GM19372 (cell line): ENCODE results near the gene RMI2.

Experiments
- ATAC-seq: cut with Tn5 transposase; IDR thresholded peaks from one replicate; pipeline ENCODE4 v1.9.1; 2021; ENCODE audit warnings: mild to moderate bottlenecking, low read depth, moderate library complexity; ENCODE audit not compliant: unreplicated experiment

The RMI2 gene

DNA sequence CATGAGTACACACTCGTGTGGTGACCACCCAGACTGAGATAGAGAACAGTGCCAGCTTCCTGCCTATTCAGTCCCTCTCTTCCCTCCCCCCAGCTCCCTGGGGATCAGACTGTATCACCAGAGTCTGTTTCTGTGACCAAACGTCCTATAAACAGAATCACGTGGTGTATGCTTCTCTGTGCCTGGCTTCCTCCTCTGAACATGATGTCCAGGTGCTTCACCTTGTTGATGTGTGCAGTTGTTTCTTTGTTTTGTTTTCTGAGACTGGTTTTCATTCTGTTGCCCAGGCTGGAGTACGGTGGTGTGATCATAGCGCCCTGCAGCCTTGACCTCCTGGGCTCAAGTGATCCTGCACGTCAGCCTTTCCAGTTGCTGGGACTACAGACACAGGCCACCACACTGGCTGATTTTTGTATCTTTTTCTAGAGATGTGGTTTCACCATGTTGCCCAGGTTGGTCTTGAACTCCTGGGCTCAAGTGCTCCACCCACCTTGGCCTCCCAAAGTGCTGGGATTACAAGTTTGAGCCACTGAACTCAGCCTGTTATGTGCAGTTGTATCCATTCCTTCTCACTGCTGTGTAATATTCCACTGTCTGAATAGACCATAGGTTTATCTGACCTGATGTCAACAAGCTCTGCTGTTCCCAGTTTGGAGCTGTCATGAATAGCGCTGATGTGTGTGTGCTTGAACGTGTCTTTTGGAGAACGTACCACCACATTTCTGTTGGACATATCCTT lies 35.2 kb upstream of the RMI2 start:
- ATAC-seq: no peak

DNA sequence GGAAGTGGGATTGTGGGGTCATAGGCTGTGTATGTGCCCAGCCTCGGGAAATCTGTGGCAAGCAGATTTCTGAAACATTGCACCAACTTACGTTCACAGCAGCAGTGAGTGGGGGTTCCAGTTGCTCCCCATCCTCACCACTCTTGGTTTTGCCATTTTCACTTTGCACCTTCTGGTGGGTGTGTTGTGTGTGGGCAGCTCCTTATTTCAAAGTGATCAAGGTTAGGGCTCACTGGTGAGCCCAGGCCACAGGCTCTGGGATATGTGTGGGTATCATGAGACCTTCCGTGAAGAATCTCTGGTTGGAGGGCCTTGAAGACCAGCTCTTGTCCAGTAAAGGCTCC lies 34.7 kb upstream of the RMI2 start:
- ATAC-seq: no peak

DNA sequence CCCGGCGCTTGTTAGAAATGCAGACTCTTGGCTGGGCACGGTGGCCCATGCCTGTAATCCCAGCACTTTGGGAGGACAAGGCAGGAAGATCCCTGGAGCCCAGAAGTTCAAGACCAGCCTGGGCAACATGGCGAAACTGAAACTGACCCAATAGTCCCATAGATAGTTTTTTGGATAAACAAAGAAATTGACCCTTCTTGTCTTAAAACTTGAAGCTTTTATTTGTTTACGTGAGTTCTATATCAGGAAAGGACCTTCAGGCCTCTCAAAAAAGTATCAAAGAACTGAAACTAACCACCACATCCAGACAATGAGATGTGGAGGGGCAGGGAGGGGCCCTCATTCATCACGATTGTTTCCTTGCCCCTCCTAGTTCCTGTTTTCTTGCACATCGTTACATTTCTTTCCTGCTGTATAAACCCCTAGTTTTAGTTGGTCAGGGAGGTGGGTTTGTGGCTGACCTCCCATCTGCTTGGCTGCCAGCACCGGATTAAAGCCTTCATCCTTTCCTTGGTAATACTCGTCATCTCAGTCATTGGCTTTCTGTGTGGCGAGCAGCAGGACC lies 34.2 kb upstream of the RMI2 start:
- no peak for ATAC-seq

DNA sequence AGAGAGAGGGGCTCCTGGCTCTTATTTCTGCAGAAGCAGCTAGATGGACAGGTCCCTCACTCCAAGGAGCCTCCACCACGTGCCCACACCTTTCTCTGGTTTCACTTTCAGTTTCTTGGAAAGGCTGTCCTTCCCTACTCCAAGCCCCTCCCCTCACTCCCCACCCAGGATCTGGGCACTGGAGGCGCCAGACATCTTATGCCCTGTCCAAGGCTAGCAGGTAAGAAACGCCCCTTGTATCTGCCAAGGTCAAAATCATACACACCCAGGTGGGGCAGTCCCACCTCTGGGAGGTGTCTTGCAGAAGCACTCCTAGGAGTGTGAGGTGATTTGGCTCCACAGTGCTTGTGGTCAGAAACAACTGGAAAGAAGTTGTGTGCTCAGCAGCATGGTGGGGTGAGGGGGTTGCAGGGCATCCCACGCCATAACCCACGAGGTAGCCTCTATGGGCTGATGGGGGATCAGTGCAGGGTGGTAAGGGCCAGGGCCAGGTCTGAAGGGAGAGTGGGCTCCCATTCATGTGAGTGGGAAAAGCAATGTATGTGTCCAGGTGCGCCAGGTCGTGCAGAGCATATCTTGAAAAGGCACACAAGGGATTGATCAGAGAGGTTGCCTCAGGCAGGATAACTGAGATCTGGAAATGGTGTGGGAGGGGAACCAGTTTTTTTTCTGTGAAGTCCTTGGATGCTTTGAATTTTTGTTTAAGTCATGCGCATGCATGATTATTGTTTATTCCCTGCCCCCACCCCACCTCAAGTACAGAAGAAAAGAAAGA lies 32.4 kb upstream of the RMI2 start:
- no peak for ATAC-seq

DNA sequence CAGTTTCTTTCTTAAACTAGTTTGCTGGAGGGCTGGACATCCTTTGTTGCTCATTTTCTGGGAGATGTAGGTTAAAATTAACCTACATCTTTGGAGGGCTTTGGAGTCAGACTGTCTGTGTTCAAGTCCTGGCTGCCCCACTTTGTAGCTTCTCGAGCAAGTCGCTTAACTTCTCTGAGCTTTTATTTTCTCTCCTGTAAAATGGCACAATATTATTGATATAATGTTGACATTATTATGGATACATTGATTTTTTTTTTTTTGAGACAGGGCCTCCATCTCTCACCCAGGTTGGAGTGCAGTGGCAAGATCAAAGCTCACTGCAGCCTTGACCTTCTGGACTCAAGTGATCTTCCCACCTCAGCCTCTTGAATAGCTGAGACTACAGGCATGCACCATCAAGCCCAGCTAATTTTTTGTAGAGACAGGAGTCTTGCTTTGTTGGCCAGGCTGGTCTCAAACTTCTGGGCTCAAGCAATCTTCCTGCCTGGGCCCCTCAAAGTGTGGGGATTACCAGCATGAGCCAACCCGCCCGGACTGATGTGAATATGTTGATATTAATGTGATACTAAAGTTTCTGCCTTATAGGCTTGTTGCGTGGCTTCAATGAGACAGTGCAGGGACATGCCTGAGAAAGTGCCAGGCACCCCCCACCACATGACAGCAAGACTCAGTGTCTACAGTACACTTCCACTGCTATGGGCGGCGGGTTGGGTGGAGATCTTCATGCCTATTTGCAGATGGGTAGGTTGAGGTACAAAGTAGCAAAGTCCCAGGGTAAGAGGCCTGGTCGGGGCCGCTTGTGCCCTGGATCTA lies 31.6 kb upstream of the RMI2 start:
- ATAC-seq: no peak

DNA sequence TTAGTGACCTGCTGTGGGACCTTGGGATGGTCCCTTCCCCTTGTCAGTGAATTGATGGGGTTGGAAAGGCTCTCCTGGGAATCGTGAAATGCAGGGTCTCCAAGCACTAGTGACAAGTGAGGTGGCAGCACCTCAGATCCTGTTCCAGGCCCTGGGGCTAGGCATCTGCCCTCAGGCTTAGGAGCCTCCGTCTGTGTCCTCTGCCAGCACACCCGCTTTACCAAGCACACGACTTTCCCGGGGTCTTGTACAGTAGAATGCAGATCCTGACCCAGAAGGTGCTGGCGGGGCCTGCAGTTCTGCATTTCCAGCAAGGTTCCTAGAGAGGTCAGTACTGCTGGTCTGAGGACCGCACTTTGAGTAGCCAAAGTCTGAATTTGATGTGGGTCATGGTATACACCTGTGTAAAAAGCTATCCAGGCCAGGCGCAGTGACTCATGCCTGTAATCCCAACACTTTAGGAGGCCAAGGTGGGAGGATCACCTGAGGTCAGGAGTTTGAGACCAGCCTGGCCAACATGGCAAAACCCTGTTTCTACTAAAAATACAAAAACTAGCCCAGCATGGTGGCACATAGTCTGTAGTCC lies 30.9 kb upstream of the RMI2 start:
- ATAC-seq: no peak

DNA sequence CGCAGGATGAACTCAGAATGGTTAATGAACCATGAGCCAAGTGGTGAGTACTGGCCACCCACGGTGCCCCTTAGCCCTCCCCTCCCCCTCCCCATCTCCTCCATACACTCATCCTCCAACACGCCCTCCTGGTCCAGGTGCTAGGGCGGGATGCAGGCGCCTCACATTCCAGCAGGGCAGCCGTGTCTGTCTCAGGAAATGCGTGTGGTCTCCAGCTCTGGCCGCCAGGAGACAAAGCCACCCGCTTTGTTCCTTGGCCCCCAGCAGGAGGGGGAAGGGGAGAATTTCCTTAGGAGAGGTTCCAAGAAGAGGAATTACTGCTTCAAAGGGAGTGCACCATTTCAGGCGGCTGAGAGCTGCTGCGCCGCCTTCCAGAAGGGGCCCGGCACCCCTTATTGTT lies 29.7 kb upstream of the RMI2 start:
- no peak for ATAC-seq

DNA sequence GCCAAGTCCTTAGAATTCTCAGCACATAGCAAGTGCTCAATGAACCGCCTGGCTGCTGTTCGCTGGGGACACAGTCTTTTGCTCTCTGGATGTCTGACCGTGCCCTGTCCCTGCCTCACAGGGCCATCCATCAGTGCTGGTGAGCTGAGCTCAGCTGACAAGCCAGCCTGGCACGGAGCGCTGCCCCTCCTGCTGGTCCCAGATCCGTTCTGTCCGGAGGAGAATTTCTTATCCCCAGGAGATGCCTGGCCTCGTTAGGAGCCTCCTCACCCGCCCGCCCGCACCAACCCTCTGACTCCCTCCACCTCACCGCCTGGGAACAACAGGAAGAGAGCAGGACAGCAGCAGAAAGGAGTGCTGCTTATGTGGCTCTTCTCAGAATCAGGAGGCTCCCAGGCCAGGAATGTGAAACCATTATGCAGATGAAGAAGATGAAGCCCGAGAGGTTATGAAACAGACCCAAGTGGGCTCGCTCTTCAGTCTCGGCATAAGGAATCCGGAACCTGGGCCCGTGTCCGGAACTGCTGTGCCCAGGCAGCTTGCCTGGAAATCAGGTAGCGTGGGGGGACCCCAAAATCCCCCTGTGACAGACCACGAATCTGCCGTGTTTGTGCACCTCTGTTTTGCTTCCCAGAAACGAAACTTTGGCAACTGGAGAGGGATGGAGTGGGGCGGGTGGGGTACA lies 28.8 kb upstream of the RMI2 start:
- no peak for ATAC-seq

DNA sequence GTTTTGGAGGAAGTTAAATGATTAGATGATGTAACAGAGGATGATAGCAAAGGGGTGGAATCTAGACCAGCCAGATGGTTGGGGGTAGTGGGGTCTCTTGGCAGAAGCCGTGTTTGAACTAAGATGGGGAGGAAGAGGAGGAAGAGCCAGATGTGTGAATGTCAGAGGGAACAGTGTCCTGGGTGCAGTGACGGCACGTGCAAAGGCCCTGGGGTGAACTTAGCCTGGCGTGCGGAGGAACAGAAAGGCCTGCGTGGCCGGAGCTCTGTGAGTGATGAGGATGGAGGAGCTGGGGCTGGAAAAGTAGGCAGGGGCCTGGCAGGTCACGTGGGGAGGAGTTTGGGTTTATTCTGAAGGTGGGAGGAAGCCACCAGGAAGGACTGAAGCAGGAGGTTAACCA lies 26.4 kb upstream of the RMI2 start:
- no peak for ATAC-seq

DNA sequence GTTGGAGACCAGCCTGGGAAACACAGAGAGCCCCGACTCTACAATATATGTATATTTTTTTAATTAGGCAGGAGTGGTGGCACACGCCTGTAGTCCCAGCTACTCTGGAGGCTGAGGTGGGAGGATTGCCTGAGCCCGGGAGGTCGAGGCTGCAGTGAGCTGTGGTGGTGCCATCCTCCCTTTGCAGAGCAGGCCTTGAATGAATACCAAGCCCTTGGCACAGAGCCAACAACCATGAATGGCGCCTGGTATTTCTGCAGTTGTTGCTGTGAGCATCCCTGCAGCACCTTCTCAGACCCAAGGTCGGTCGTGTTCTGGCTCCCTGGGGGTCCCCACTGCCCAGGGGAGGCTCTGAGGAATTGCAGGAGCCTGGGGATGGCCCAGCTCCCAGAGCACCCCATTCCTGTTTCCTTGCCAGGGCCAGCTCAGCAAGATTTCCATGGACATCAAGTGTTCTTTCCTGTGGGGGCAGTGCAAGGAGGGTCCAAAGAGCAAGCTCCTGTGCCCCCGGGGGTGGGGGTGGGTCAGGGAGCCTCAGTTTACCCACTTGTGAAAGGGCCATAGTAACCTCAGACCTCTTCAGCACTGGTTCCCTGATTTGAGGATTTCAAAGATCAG lies 25.6 kb upstream of the RMI2 start:
- ATAC-seq: no peak

DNA sequence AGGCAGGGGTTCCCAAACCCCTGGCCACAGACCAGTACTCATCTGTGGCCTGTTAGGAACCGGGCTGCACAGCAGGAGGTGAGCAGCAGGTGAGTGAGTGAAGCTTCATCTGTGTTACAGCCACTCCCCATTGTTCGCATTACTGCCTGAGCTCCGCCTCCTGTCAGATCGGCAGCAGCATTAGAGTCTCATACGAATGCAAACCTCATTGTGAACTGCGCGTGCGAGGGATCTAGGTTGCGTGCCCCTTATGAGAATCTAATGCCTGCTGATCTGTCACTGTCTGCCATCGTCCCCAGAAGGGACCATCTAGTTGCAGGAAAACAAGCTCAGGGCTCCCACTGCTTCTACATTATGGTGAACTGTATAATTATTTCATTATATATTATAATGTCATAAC lies 25.1 kb upstream of the RMI2 start:
- ATAC-seq: no peak

DNA sequence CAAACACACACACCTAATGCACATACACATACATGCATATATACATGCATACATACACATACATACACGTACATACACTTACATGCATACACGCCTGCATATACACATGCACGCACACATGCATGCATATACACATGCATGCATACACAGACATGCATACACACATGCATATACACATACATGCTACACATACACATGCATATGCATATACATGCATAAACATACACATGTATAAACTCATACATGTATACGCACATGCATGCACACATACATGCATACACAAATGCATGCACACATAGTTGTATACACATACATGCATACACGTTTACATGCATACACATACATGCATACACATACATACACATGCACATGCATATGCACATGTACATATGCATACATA lies 23.6 kb upstream of the RMI2 start:
- ATAC-seq: no peak

DNA sequence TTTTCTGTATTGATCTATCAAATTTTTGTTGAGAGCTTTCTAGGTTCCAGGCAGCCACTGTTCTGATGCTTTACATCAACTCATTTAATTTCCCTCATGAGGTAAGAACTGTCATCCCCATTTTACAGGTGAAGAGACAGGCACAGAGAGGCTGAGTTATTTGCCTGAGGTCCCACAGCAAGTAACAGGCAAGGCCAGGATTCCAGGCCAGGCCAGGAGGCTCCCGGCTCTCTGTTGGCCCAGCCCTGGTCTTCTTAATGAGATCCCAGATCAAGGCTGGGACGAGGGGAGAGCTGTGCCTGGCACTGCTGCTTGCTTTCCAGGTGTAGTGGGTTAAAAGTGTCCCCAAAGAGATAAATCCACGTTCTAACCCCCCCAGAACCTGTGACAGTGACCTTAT lies 22.4 kb upstream of the RMI2 start:
- no peak for ATAC-seq

DNA sequence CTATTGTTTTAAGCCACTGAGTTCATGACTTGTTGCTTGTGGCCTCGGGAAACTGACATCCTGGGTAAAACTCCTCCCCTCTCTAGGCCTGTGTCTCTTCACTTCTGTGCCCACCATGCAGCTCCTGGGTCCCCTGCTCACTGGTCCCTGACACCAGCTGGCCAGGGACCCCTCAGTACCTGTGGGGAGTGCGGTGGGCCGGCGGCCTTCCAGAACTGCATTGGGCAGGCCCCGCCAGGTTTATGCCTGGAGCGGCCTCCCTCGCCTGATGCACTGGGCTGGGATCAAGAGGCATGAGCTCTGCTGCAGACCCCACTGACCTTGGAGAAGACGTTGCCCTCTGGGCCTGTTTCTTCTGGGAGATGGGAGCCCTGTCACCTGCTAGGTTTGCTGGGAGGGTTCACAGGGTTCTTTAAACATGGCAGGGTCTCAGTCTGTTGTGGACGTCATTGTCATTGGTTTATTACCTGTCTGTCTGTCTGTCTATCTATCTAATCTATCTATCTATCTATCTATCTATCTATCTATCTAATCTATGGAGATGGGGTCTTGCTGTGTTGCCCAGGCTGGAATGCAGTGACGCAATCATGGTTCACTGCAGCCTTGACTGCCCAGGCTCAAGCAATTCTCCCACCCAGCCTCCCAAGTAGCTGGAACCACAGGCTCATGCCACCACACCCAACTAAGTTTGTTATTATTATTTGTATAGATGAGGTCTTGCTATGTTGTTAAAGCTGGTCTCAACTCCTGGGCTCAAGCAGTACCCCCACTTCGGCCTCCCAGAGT lies 21.5 kb upstream of the RMI2 start:
- ATAC-seq: no peak

DNA sequence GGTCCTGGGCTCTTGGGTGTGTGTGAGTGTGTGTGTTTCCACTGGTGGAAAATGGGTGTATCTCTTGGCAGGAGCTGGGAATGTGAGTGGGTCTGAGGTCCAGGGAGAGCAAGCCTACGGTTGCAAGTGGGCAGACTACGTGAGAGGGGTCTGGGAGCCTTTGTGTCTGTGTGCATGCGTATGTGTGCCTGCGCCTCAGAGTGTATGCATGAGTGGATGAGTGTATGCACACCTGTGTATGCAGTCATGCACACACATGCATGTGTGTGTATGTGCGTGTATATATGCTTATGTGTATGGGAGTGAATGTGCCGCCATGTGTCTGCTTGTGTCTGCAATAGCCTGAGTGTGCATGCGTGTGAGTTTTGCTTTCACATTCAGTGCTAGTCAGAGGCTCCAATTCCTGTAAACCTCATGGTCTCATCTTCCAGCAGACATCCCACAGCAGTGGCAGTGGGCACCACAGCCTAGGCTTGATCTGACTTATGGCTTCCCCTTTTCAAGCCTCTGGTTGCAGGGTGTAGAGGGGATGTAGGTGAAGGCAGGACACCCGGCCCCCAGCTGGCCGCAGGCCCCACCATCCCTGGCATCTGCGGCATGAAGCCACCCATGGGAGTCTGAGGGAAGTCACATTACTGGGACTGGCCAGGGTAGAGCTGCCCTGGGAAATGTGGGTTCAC lies 19.7 kb upstream of the RMI2 start:
- ATAC-seq: no peak

DNA sequence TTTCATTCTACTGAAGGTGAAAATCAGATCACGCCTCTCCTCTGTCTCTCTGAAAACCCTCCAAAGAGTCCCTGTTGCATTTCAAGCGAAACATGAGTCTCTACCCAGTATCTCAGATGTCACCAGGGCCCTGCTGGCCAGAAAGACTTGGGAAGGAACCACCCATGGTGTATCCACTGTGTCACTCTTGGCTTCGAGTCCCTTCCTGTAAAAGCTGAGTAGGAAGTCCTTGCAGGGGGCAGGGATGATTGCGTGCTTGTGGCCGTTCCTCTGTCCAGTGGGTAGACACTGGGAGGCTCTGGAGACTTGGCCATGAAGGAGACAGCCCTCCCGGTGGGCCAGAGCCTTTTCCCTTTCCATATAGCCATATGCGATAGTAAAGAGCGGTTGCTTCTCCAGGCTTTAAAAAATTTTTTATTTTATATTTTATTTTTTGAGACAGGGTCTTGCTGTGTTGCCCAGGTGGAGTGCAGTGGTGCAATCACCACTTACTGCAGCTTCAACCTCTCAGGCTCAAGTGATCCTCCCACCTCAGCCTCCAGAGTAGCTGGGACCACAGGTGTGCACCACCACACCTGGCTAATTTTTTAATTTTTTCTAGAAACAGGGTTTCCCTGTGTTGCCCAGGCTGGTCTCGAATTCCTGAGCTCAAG lies 19.0 kb upstream of the RMI2 start:
- ATAC-seq: no peak

DNA sequence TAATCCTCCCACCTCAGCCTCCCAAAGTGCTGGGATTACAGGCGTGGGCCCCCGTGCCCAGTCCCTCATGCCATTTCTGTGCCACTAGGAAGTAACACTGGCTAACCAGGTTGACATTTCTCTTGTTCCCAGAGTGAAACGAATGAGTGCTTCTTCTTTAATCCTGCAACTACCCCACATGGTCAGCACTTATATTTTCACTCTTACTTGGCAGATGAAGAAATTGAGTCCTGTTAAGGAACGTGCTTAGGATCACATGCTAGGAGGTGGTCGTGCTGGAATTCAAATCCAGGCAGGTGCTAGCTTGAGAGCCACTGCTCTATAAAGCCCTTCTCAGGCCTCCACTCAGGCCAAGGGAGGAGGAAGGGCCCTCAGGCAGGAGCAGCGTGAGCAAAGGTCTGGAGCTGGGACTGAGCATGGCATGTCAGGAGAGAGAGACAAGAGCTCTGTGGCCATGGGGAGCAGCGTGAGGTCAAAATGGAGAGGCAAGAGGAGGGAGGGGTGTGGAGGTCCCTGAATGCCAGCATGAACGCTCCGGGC lies 18.5 kb upstream of the RMI2 start:
- ATAC-seq: no peak
